NCI-H2107 (cell line): ENCODE measurements around the gene TTBK2.

Experiments
- DNase-seq: peaks from one replicate; lab custom pipeline; 2025; lab: John Stamatoyannopoulos, UW

Gene TTBK2

GRCh38 chr15:42691770-42692169, 228.8 kb downstream of the TTBK2 start:
- DNase-seq: no peak

GRCh38 chr15:42691308-42691707, 229.3 kb downstream of the TTBK2 start:
- no peak for DNase-seq
